ENCODE results near the gene LAMTOR1.

Gene LAMTOR1

DNA sequence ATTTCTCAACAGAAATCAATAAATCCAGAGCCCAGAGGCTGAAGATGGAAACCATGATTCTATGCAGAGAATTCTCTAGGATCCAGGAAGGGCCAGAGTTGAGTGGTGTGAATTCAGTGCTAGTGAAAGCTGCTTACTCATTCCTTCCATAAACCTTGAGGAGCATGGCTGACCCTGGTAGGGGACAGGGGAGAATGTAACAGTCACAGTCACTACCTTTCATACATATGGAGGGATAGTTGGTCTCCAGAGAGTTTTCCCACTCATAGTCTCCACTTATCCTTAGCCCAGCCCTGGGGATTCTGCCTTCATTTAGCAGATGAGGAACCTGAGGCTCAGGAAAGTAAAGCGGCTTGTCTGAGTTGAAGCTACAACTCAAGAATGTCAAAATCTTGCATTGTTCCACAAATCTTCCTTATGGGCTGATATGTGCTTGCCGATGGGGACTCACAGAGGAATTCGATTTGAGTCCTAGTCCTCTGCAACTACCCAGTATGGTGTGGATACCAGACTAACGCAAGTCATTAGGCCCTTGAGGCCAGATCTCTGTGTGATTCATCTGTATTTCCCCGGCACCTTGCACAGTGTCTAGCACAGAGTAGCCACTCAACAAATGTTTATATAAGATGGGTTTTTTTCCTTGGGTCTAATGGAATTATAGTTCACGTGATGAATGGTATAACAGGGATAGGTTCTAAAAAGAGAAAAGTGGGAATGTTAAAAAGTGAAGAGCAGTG lies 13.1 kb upstream of the LAMTOR1 start:
- DNase-seq, result no peak

DNA sequence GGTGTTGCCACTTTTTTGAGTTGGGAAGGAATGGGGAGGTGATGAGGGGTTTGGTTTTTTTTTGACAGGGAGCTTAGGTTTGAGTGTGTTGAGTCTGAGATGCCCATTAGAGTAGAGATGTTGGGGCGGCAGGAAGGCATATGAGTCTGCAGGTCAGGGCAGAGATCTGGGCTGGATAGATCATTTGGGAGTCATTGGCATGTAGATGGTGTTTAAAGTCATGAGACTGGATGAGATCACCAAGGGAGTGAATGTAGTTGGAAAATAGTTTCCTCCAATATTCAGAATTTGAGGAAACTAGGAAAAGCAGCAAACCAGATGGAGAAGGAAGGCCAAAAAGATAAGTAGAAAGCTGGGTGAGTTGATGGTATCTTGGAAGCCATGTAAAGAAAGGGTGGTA lies 11.5 kb upstream of the LAMTOR1 start:
- DNase-seq, result no peak

GRCh38 chr11:72112978-72113808 lies 10.1 kb upstream of the LAMTOR1 start:
- DNase-seq, result peak; percentile 82

- peak; percentile 100 for DNase-seq
Measured at GRCh38 chr11:72112143-72112977, 9.3 kb upstream of the LAMTOR1 start, which contains the start of gene ANAPC15. Gene ANAPC15, minus strand, starts transcription at chr11:72112695. Its CDS starts 1,419 bp downstream, at chr11:72111276.

- no peak for DNase-seq
Measured at GRCh38 chr11:72111300-72112142, 8.4 kb upstream of the LAMTOR1 start.

- DNase-seq, result no peak
Measured at GRCh38 chr11:72105888-72106287, 2.8 kb upstream of the LAMTOR1 start, which contains the start of gene TOMT. Gene TOMT, plus strand, starts transcription at chr11:72105924. Its CDS starts 28 bp downstream, at chr11:72105952.

GRCh38 chr11:72103754-72104167 lies 664 bp upstream of the LAMTOR1 start:
- DNase-seq, result no peak

DNA sequence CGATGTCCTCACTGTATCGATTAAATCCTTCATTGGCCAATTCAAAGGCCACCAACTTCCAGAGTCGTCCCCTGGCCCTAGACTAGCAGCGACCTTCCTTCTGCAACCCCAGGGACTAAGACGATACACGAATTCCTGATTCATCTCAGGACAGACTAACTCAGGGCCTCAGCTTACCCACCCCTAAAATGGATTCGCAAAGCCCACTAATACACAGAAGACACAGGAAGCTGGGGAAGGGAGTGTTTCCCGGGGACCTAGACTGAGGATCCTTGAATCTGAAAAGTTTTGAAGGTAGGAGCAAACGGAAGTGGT lies 509 bp downstream of the LAMTOR1 start:
- no peak for DNase-seq

- no peak for DNase-seq
Measured at GRCh38 chr11:72102162-72102561, 935 bp downstream of the LAMTOR1 start.

- no peak for DNase-seq
Measured at GRCh38 chr11:72100462-72100861, 2.6 kb downstream of the LAMTOR1 start.

DNA sequence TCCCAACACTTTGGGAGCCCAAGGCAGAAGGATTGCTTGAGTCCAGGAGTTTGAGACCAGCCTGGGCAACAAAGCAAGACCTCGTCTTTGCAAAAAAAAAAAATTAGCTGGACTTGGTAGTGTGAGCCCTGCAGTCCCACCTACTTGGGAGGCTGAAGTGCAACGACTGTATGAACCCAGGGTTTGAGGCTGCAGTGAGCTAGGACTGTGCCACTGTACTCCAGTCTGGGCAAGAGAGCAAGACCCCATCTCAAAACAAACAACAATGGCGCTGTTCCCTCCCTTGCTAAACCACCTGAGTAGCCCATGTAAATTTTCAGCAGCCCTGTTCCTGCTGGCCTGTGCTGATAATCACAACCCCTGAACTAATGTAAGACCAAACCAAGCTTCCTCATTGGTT lies 3.1 kb downstream of the LAMTOR1 start:
- no peak for DNase-seq

DNA sequence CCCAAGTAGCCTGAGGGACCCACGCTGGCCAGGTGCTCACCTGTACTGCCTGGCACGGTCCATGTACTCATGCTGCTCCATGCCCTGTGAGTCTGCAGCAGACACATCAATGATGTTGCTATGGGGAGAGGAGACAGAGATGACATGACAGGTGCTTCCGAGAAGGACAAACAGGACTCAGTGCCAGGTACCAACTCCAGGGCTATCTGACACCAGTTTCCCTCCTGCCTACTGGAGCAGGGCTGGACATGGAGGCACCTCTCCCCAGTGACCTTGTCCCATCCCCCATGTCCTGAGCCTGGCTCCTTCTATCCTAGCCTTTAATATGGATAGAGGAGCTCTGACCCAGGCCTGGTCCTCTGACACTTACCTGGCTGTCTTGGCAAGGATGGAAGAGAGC lies 4.4 kb downstream of the LAMTOR1 start:
- DNase-seq, result no peak

GRCh38 chr11:72091292-72091691 lies 11.8 kb downstream of the LAMTOR1 start:
- peak; percentile 31 for DNase-seq

GRCh38 chr11:72088076-72088808 lies 14.9 kb downstream of the LAMTOR1 start:
- DNase-seq, result no peak

GRCh38 chr11:72085621-72086351 lies 17.3 kb downstream of the LAMTOR1 start:
- DNase-seq, result peak; percentile 50

DNA sequence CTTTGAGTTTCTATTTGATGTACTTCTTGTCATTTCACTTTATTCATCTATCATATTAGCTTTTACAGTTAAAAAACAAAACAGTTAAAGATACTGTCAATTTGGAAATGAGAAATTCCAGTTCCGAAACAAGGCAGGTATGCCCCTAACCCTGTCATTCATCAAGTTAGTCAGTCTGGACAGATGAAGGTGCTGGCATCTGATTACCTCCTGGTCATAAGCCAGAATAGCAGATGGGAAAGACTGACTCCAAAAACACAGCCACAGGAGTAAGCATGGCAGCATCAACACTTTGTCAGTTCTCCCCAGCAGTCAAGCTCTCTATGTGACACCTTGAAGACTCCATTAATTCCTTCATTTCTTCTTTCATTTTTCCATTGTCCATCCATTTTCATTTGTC lies 18.1 kb downstream of the LAMTOR1 start:
- DNase-seq, result no peak

GRCh38 chr11:72084076-72084475 lies 19.0 kb downstream of the LAMTOR1 start:
- DNase-seq, result no peak

- DNase-seq, result no peak
Measured at GRCh38 chr11:72083414-72083813, 19.7 kb downstream of the LAMTOR1 start.

DNA sequence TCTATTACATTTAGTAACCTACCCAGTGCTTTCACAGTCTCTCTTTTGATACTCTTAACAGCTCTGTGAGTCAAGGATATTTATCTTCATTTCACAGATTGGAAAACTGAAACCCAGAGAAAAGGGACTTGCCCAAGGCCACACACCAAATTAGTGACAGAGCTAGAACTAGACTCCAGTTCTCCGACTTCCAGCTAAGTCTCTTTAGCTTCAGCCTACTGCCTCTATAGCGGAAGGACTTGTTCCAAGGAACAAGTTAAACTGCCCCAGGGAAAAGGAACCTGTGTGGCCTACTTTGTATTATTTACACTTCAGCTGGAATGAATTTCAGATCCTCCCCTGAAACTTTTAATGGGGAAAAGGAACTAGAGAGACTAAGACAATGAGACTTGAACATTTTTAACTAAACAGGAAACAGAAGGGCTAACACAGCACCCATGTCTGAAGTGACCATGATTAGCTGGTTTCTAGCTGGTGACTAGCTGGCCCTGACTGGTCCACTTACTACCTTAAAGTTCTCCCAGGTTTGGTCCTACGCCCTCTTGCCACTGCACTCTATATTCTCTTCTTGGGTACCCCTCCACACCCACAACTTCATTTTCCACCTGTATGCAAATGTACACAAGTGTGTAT lies 21.2 kb downstream of the LAMTOR1 start:
- peak; percentile 27 for DNase-seq

DNA sequence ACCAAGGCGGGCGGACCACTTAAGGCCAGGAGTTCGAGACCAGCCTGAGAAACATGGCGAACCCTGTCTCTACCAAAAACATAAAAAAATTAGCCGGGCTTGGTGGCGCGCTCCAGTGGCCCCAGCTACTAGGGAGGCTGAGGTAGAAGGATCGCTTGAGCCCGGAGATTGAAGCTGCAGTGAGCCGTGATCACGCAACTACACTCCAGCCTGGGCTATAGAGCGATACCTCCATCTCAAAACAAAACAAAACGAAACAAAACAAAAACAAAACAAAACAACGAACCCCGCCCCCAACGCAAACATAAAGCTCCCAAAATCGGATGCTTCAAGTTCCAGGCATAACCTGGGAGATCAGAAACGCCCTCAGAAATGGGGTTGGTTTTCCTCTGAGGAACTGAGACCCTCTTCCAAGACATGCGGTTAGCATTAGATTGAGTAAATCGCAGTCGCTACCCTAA lies 21.9 kb downstream of the LAMTOR1 start:
- no peak for DNase-seq
